Measurements from ENCODE around the gene CLCF1.

CLCF1 gene

GRCh38 chr11:67418476-67419281, 45.3 kb upstream of the CLCF1 start:
- peak; percentile 52 for DNase-seq (ENCODE audit: low read depth)
- peak overlapping the region; percentile 21 for H3K4me3 ChIP-seq (ENCODE audit: low read depth, low read length)

GRCh38 chr11:67417425-67417824, 44.0 kb upstream of the CLCF1 start:
- DNase-seq (ENCODE audit: low read depth) = no peak
- TF ChIP-seq CTCF (IDR thresholded peaks at IDR 0.05; ENCODE audit: control insufficient read depth, extremely low read depth, insufficient read depth) = no peak
- no peak overlapping the region for H3K4me3 ChIP-seq (ENCODE audit: low read depth, low read length)

More at GRCh38 chr11:67418476-67419281, 45.3 kb upstream of the CLCF1 start:
- TF ChIP-seq CTCF (IDR thresholded peaks at IDR 0.05; ENCODE audit: control insufficient read depth, extremely low read depth, insufficient read depth) = no peak

- TF ChIP-seq CTCF (IDR thresholded peaks at IDR 0.05; ENCODE audit: control insufficient read depth, extremely low read depth, insufficient read depth) = no peak
- DNase-seq (ENCODE audit: low read depth) = peak; percentile 59
- H3K4me3 ChIP-seq (ENCODE audit: low read depth, low read length) = no peak overlapping the region
These were observed 43.3 kb upstream of the CLCF1 start for GRCh38 chr11:67416416-67417335.

GRCh38 chr11:67415501-67416304, 42.3 kb upstream of the CLCF1 start, which contains the start of gene CARNS1:
Gene CARNS1, plus strand, starts transcription at chr11:67415678. Its CDS starts 522 bp downstream, at chr11:67416200.
- no peak for DNase-seq (ENCODE audit: low read depth)
- no peak for TF ChIP-seq CTCF (IDR thresholded peaks at IDR 0.05; ENCODE audit: control insufficient read depth, extremely low read depth, insufficient read depth)
- H3K4me3 ChIP-seq (ENCODE audit: low read depth, low read length) = peak within 1 kb of the TSS; percentile 41

GRCh38 chr11:67413266-67413849, 40.0 kb upstream of the CLCF1 start:
- no peak for TF ChIP-seq CTCF (IDR thresholded peaks at IDR 0.05; ENCODE audit: control insufficient read depth, extremely low read depth, insufficient read depth)
- H3K4me3 ChIP-seq (ENCODE audit: low read depth, low read length) = no peak overlapping the region
- no peak for DNase-seq (ENCODE audit: low read depth)

All from LNCaP clone FGC (cell line).